SK-N-SH (cell line): ENCODE results near the gene HSPH1. TPM values are rescaled to one million over a fixed set of nuclear protein-coding genes. Genes with fewer than 3 reads are reported as not detected.

Source experiments
- CTCF ChIA-PET: fragments of 300-600, 350-600 bp; formaldehyde crosslinking; extraction: SDS; loops from one replicate; lab custom pipeline; 2021; lab: Yijun Ruan, JAX
- POLR2A ChIA-PET: fragments of 350-600 bp; sonication (Branson Sonifier 250); formaldehyde crosslinking; extraction: SDS; loops from one replicate; lab custom pipeline; 2020; ENCODE audit warnings: antibody characterized with exemption, inconsistent platforms; lab: Yijun Ruan, JAX
- DNase-seq: peaks from one replicate; pipeline ENCODE4 v3.0.0; 2012
- H2AFZ ChIP-seq: fragments of 200-600 bp; sonication (generic); 2 replicates; pipeline ENCODE4 v1.8.1; 2016; ENCODE audit warnings: antibody characterized with exemption, mild to moderate bottlenecking, low read depth
- H3F3A ChIP-seq: fragments of 200-600 bp; sonication (generic); replicated peaks from 2 replicates; pipeline ENCODE3; 2016; ENCODE audit warnings: antibody characterized with exemption, mild to moderate bottlenecking; ENCODE audit not compliant: insufficient read depth
- H3K27ac ChIP-seq, 2 experiments: fragments of 200-500 bp in 1 of 2; fragments of 200-600 bp in 1 of 2; sonication (Bioruptor generic) in 1 of 2; sonication (generic), shearing (Covaris generic) in 1 of 2; 2 replicates each; pipeline versions ENCODE4 v1.5.1 to v1.6.1; 2014 to 2016; ENCODE audit warnings: low read depth in 2 of 2, inconsistent platforms in 1 of 2, low read length in 1 of 2, mild to moderate bottlenecking in 1 of 2, mixed read lengths in 1 of 2
- H3K27me3 ChIP-seq: fragments of 200-600 bp; sonication (generic), shearing (Covaris generic); 2 replicates; pipeline ENCODE4 v1.6.1; 2016; ENCODE audit warnings: mixed run types; ENCODE audit not compliant: insufficient read depth
- H3K36me3 ChIP-seq, 2 experiments: fragments of 200-500 bp in 1 of 2; fragments of 200-600 bp in 1 of 2; sonication (Bioruptor generic) in 1 of 2; sonication (generic) in 1 of 2; replicated peaks in 1 of 2; 2 replicates each; pipeline versions ENCODE3 to v1.5.1; 2014 to 2016; ENCODE audit warnings: low read length in 1 of 2, mild to moderate bottlenecking in 1 of 2; ENCODE audit not compliant: insufficient read depth in 2 of 2, control insufficient read depth in 1 of 2
- H3K4me1 ChIP-seq, 2 experiments: fragments of 200-500 bp in 1 of 2; fragments of 200-600 bp in 1 of 2; sonication (Bioruptor generic) in 1 of 2; sonication (generic), shearing (Covaris generic) in 1 of 2; 2 replicates each; pipeline versions ENCODE4 v1.5.1 to v1.6.1; 2014 to 2016; ENCODE audit warnings: low read depth in 1 of 2, low read length in 1 of 2, mixed run types in 1 of 2; ENCODE audit not compliant: insufficient read depth in 2 of 2, control insufficient read depth in 1 of 2
- H3K4me2 ChIP-seq: fragments of 200-600 bp; sonication (generic), shearing (Covaris generic); 2 replicates; pipeline ENCODE4 v1.6.1; 2017; ENCODE audit warnings: mixed run types
- H3K4me3 ChIP-seq, 2 experiments: fragments of 200-500 bp in 1 of 2; fragments of 200-600 bp in 1 of 2; sonication (Bioruptor generic) in 1 of 2; sonication (generic), shearing (Covaris generic) in 1 of 2; 2 replicates each; pipeline versions ENCODE4 v1.5.1 to v1.8.1; 2014 to 2016; ENCODE audit warnings: low read depth in 2 of 2, inconsistent platforms in 1 of 2, low read length in 1 of 2, mild to moderate bottlenecking in 1 of 2, mixed read lengths in 1 of 2, moderate library complexity in 1 of 2
- H3K79me2 ChIP-seq: fragments of 200-600 bp; sonication (generic); 2 replicates; pipeline ENCODE4 v1.8.1; 2017; ENCODE audit warnings: mild to moderate bottlenecking; ENCODE audit not compliant: insufficient read depth
- H3K9ac ChIP-seq: fragments of 200-600 bp; sonication (generic); 2 replicates; pipeline ENCODE4 v1.6.1; 2017; ENCODE audit warnings: mixed run types
- H3K9me2 ChIP-seq: fragments of 200-600 bp; sonication (generic); 2 replicates; pipeline ENCODE4 v1.6.1; 2017; ENCODE audit warnings: mixed run types
- H3K9me3 ChIP-seq: fragments of 200-600 bp; sonication (generic); 2 replicates; pipeline ENCODE4 v1.6.1; 2017; ENCODE audit warnings: mixed run types, mild to moderate bottlenecking, moderate library complexity
- H4K20me1 ChIP-seq: fragments of 200-600 bp; sonication (generic); 2 replicates; pipeline ENCODE4 v1.6.1; 2017; ENCODE audit warnings: mild to moderate bottlenecking, mixed run types; ENCODE audit not compliant: insufficient read depth
- CHD2 ChIP-seq: fragments of 150-350 bp; IDR thresholded peaks from 2 replicates; pipeline ENCODE4 v1.6.1; 2018; ENCODE audit warnings: low read length; ENCODE audit not compliant: partially characterized antibody
- ELF1 ChIP-seq: IDR thresholded peaks from 2 replicates; pipeline ENCODE4 v1.4.0; 2012
- EP300 ChIP-seq, 2 experiments: IDR thresholded peaks; 2 replicates each; pipeline versions ENCODE4 v1.4.0 to v1.6.1; 2012; ENCODE audit warnings: borderline replicate concordance in 1 of 2, low read depth in 1 of 2, low read length in 1 of 2
- FOXJ3 ChIP-seq: sonication (generic); formaldehyde crosslinking; IDR thresholded peaks from 2 replicates; pipeline ENCODE4 v1.5.1; 2020; ENCODE audit warnings: mild to moderate bottlenecking, missing genetic modification reagents
- GABPA ChIP-seq: IDR thresholded peaks from 2 replicates; pipeline ENCODE4 v1.4.0; 2012; ENCODE audit warnings: low read depth, mild to moderate bottlenecking
- GATA2 ChIP-seq: sonication (generic); formaldehyde crosslinking; IDR thresholded peaks from 2 replicates; pipeline ENCODE4 v1.5.0; 2020; ENCODE audit warnings: mild to moderate bottlenecking, missing genetic modification reagents
- MAX ChIP-seq: IDR thresholded peaks from 2 replicates; pipeline ENCODE4 v1.4.0; 2012; ENCODE audit warnings: low read depth
- MXI1 ChIP-seq: IDR thresholded peaks from 2 replicates; pipeline ENCODE4 v1.6.1; 2012; ENCODE audit warnings: mild to moderate bottlenecking, low read depth, low read length, improper control_type of control experiment
- NRF1 ChIP-seq: IDR thresholded peaks from 2 replicates; pipeline ENCODE4 v1.6.1; 2012; ENCODE audit warnings: low read depth, mild to moderate bottlenecking, low read length
- RAD21 ChIP-seq: IDR thresholded peaks from 2 replicates; pipeline ENCODE4 v1.6.1; 2012; ENCODE audit warnings: mild to moderate bottlenecking, low read length
- TAF1 ChIP-seq: IDR thresholded peaks from 2 replicates; pipeline ENCODE4 v1.6.1; 2012; ENCODE audit warnings: low read depth, mild to moderate bottlenecking, low read length, moderate library complexity, borderline replicate concordance
- USF1 ChIP-seq: IDR thresholded peaks from 2 replicates; pipeline ENCODE4 v1.4.0; 2012; ENCODE audit warnings: low read depth, borderline replicate concordance
- WGBS: methylation state at CpG from one replicate; pipeline ENCODE4 v1.1.6; 2017; ENCODE audit warnings: low lambda C conversion rate; 5-methylcytosine and 5-hydroxymethylcytosine counted together
- polyA plus RNA-seq, 3 experiments: library from polyadenylated mRNA; depleted of rRNA; stranded (reverse); fragments of >200 nt; gene quantifications; 2 replicates each; pipeline ENCODE4 v1.2.3, GENCODE V29; 2012
- TF ChIP-seq, protein P1 (sequence below): IDR thresholded peaks from 2 replicates; pipeline ENCODE4 v1.6.1; 2012; ENCODE audit warnings: mild to moderate bottlenecking, low read depth, low read length, moderate library complexity

HSPH1 gene
- polyA plus RNA-seq, 1 of the 3 experiments (the other 2 are of a cell fraction): 32.8 TPM

DNA sequence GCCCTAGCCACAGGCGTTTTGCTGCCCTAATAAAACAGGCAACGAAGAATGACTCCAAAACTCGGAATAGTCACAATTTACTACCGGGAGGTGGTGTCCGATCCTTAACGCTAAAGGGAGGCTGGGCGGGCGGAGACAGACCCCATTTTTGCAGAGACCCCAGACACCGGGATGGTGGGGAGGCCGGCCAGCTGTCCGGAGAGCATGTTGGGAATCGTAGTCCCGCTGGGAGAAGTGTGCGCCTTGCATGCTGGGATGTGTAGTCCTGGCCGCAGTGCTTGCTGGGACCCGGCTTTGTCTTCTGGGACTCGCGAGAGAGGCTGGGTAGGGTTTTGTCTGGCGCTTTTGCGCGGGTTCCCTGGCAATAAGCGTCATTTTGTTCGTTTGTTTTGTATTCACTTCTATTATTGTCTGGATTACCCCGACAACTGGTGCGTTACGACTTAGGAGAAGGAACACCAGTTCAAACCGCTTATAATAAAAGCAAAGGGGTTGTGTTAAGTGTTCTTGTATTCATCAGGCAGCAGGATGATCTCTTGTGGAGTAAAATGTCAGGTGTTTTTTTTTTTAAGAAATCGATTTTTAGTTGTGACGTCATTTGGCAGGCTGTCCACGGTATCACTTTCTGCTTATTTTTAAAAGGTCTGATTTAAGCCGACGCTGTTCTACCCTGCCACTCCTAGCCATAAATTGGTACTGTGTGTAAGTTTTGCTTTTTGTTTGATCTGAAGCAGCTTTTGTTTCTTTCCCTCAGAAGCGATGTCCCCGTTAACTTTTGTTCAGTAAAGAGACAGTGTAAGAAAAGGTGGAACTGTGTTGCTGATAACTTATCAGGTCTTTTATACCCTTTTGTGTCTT is 676 bp upstream of the HSPH1 start (continued):
- TF ChIP-seq FOXJ3 (CRISPR knock-in tag) (no peak), RAD21 (no peak), CHD2 (peak; percentile 99), GATA2 (no peak), EP300 (IDR thresholded peaks at IDR 0.05; ENCODE audit: borderline replicate concordance in 1 of 2, low read depth in 1 of 2, low read length in 1 of 2) (peak in 1 of 2 experiments; percentile 44; a peak in 2 of 4 replicates), NRF1 (no peak)

DNA sequence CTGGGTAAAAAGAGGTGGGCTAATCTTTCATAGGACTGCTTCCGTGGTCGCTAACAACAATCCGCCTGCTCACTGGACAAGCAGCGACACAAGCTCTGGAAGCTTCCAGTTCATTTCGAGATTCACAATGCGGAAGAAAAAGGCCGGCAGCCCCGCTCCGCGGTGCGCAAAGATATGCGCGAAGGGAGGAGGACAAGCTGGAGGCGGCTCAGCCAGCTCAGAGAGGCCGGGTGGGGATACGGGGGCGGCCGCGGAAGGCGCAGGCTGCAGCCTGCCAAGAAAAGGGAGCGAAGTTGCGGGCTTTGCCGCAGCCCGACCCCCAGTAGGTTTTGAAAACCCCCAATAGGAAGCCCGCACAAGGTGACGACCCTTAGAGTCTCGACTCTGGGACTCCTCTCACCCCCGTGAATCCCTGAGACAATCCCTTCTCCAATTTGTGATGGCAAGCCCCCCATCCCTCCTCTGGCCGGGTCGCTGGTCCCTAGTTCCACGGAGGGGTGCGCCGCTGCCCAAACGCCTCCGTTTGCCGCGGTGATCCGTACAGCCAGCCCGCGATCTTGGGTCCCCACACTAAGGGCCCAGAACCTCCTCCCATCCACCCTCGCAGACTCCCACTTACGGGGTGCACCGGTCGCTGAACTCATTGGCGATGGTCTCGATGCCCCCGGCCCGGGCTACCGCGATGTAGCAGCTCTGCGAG is 697 bp downstream of the HSPH1 start:
- TF ChIP-seq TAF1 (no peak), EP300 (IDR thresholded peaks at IDR 0.05; ENCODE audit: borderline replicate concordance in 1 of 2, low read depth in 1 of 2, low read length in 1 of 2) (peak in 1 of 2 experiments; percentile 67; a peak in 2 of 4 replicates), GATA2 (no peak), FOXJ3 (CRISPR knock-in tag) (0 out of 2 replicates have a peak, but pooled peaks have one; percentile 9), USF1 (no peak), RAD21 (peak; percentile 22), GABPA (0 out of 2 replicates have a peak, but pooled peaks have one; percentile 36), ELF1 (peak; percentile 69; the same call in 1 of the 2 replicates), MAX (peak; percentile 24; the same call in 1 of the 2 replicates), MXI1 (peak; percentile 58; the same call in 1 of the 2 replicates)
- TF ChIP-seq, protein P1, sequence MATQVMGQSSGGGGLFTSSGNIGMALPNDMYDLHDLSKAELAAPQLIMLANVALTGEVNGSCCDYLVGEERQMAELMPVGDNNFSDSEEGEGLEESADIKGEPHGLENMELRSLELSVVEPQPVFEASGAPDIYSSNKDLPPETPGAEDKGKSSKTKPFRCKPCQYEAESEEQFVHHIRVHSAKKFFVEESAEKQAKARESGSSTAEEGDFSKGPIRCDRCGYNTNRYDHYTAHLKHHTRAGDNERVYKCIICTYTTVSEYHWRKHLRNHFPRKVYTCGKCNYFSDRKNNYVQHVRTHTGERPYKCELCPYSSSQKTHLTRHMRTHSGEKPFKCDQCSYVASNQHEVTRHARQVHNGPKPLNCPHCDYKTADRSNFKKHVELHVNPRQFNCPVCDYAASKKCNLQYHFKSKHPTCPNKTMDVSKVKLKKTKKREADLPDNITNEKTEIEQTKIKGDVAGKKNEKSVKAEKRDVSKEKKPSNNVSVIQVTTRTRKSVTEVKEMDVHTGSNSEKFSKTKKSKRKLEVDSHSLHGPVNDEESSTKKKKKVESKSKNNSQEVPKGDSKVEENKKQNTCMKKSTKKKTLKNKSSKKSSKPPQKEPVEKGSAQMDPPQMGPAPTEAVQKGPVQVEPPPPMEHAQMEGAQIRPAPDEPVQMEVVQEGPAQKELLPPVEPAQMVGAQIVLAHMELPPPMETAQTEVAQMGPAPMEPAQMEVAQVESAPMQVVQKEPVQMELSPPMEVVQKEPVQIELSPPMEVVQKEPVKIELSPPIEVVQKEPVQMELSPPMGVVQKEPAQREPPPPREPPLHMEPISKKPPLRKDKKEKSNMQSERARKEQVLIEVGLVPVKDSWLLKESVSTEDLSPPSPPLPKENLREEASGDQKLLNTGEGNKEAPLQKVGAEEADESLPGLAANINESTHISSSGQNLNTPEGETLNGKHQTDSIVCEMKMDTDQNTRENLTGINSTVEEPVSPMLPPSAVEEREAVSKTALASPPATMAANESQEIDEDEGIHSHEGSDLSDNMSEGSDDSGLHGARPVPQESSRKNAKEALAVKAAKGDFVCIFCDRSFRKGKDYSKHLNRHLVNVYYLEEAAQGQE: no peak
- Histone ChIP-seq H3K9ac (peak overlapping the region; percentile 88), H3K27ac (peak overlapping the region; percentile 83 to 92), H3K36me3 (peaks cover 20 to 25% of the 10 kb centered on the region in 2 experiments), H3F3A (no peaks in the 10 kb centered on the region), H2AFZ (peak overlapping the region; percentile 29; the same call in 1 of the 2 replicates), H4K20me1 (peaks cover 19% of the 10 kb centered on the region), H3K9me3 (no peaks in the 10 kb centered on the region), H3K27me3 (no peaks in the 10 kb centered on the region), H3K4me2 (peak overlapping the region; percentile 92), H3K79me2 (peaks cover 55% of the 10 kb centered on the region), H3K4me3 (peak overlapping the region; percentile 86 to 98), H3K4me1 (peaks cover 0 to 15% of the 10 kb centered on the region in 2 experiments; a peak in 2 of 4 replicates), H3K9me2 (no peaks in the 10 kb centered on the region)
- WGBS: under 1% methylated on average over 42 of the region's 51 CpGs
- ChIA-PET POLR2A (interaction anchor here (0.7 to 1.1 kb wide), 2 partner anchors 104 to 114 kb away, joined by 3 read pairs; no protein-coding TSS in a partner anchor), CTCF (interaction anchor here (1.0 to 3.0 kb wide), 6 partner anchors 9 to 116 kb away, joined by 3 to 10 read pairs (median 4); no protein-coding TSS in a partner anchor)
- DNase-seq: peak; percentile 64
